Liver (tissue), 9 donors: ENCODE measurements around the gene LTO1. TPM values are rescaled to one million over a fixed set of nuclear protein-coding genes. Genes with fewer than 3 reads are reported as not detected.

Experiments used
- DNase-seq: peaks from one replicate; pipeline ENCODE4 v3.0.0-alpha.2; 2017; ENCODE audit warnings: low spot score
- H3K27ac ChIP-seq, 2 donors: one replicate each; pipeline ENCODE4 v1.7.0; 2013; ENCODE audit warnings: inconsistent platforms in 2 of 2, low read length in 2 of 2, control low read depth in 1 of 2, low read depth in 1 of 2, mild to moderate bottlenecking in 1 of 2
- H3K27me3 ChIP-seq, 4 donors: one replicate each; pipeline versions ENCODE4 v1.6.1 to v1.7.0; 2013; ENCODE audit warnings: low read length in 3 of 4, inconsistent platforms in 1 of 4, mild to moderate bottlenecking in 1 of 4, moderate library complexity in 1 of 4; ENCODE audit not compliant: control insufficient read depth in 4 of 4, insufficient read depth in 4 of 4
- H3K36me3 ChIP-seq, 4 donors: one replicate each; pipeline versions ENCODE4 v1.6.1 to v1.7.0; 2013; ENCODE audit warnings: low read length in 3 of 4, mild to moderate bottlenecking in 3 of 4, low read depth in 1 of 4, moderate library complexity in 1 of 4; ENCODE audit not compliant: control insufficient read depth in 4 of 4, insufficient read depth in 3 of 4
- H3K4me1 ChIP-seq, 4 donors: one replicate each; pipeline versions ENCODE4 v1.6.1 to v1.7.0; 2013; ENCODE audit warnings: low read length in 3 of 4, mild to moderate bottlenecking in 3 of 4, moderate library complexity in 1 of 4; ENCODE audit not compliant: control insufficient read depth in 4 of 4, insufficient read depth in 4 of 4
- H3K4me3 ChIP-seq, 3 donors: one replicate each; pipeline versions ENCODE4 v1.6.1 to v1.7.0; 2013; ENCODE audit warnings: low read length in 3 of 3, control low read depth in 1 of 3, low read depth in 1 of 3, mild to moderate bottlenecking in 1 of 3
- H3K9ac ChIP-seq, 2 donors: one replicate each; pipeline ENCODE4 v1.7.0; 2013; ENCODE audit warnings: low read length in 2 of 2, mild to moderate bottlenecking in 2 of 2, moderate library complexity in 2 of 2, control low read depth in 1 of 2, low read depth in 1 of 2
- H3K9me3 ChIP-seq, 4 donors: one replicate each; pipeline versions ENCODE4 v1.6.1 to v1.7.0; 2013; ENCODE audit warnings: low read length in 3 of 4; ENCODE audit not compliant: control insufficient read depth in 4 of 4
- ATF3 ChIP-seq: IDR thresholded peaks from 2 replicates; pipeline ENCODE4 v1.6.1; 2016; ENCODE audit warnings: antibody characterized with exemption
- CTCF ChIP-seq: fragments of 150-350 bp; IDR thresholded peaks from 2 replicates; pipeline ENCODE4 v1.5.1; 2017; ENCODE audit warnings: improper control_type of control experiment, low read depth, low read length; ENCODE audit not compliant: missing input control
- FOXA1 ChIP-seq: IDR thresholded peaks from 2 replicates; pipeline ENCODE4 v1.6.1; 2016; ENCODE audit warnings: antibody characterized with exemption
- FOXA2 ChIP-seq: IDR thresholded peaks from 2 replicates; pipeline ENCODE4 v1.6.1; 2016; ENCODE audit warnings: antibody characterized with exemption
- GABPA ChIP-seq, 2 donors: IDR thresholded peaks in 1 of 2; conservative IDR thresholded peaks in 1 of 2; 2 replicates each; pipeline ENCODE4 v1.6.1; 2016; ENCODE audit warnings: antibody characterized with exemption in 2 of 2, mild to moderate bottlenecking in 1 of 2, moderate library complexity in 1 of 2
- HNF4A ChIP-seq, 2 donors: conservative IDR thresholded peaks; 2 replicates each; pipeline ENCODE4 v1.6.1; 2016; ENCODE audit warnings: antibody characterized with exemption in 2 of 2, mild to moderate bottlenecking in 2 of 2
- HNF4G ChIP-seq: IDR thresholded peaks from 2 replicates; pipeline ENCODE4 v1.6.1; 2016; ENCODE audit warnings: antibody characterized with exemption
- JUND ChIP-seq, 2 donors: IDR thresholded peaks; 2 replicates each; pipeline ENCODE4 v1.6.1; 2016; ENCODE audit warnings: antibody characterized with exemption in 2 of 2
- MAX ChIP-seq: IDR thresholded peaks from 2 replicates; pipeline ENCODE4 v1.6.1; 2016; ENCODE audit warnings: antibody characterized with exemption
- NR2F2 ChIP-seq: IDR thresholded peaks from 2 replicates; pipeline ENCODE4 v1.6.1; 2016; ENCODE audit warnings: antibody characterized with exemption
- RAD21 ChIP-seq, 2 donors: IDR thresholded peaks; 2 replicates each; pipeline ENCODE4 v1.6.1; 2016; ENCODE audit warnings: antibody characterized with exemption in 2 of 2, mild to moderate bottlenecking in 2 of 2
- REST ChIP-seq: IDR thresholded peaks from 2 replicates; pipeline ENCODE4 v1.6.1; 2016; ENCODE audit warnings: antibody characterized with exemption, mild to moderate bottlenecking
- RXRA ChIP-seq, 2 donors: IDR thresholded peaks; 2 replicates each; pipeline ENCODE4 v1.6.1; 2017 to 2018; ENCODE audit warnings: antibody characterized with exemption in 2 of 2, mild to moderate bottlenecking in 1 of 2
- SP1 ChIP-seq: IDR thresholded peaks from 2 replicates; pipeline ENCODE4 v1.6.1; 2018; ENCODE audit warnings: antibody characterized with exemption, mild to moderate bottlenecking
- TAF1 ChIP-seq: conservative IDR thresholded peaks from 2 replicates; pipeline ENCODE4 v1.6.1; 2016; ENCODE audit warnings: antibody characterized with exemption, mild to moderate bottlenecking
- YY1 ChIP-seq: IDR thresholded peaks from 2 replicates; pipeline ENCODE4 v1.6.1; 2016; ENCODE audit warnings: antibody characterized with exemption, mild to moderate bottlenecking
- ZBTB33 ChIP-seq: IDR thresholded peaks from 2 replicates; pipeline ENCODE4 v1.6.1; 2016; ENCODE audit warnings: antibody characterized with exemption
- whole genome bisulfite sequencing: extraction: QIAGEN DNeasy Blood & Tissue Kit; methylation state at CpG from one replicate; pipeline ENCODE4 v1.1.7; 2013; 5-methylcytosine and 5-hydroxymethylcytosine counted together
- polyA plus RNA-seq, 2 donors: library from polyadenylated mRNA; stranded (reverse) in 1 of 2; unstranded in 1 of 2; fragments of 200-250 nt in 1 of 2; fragments of >200 nt in 1 of 2; fragmentation: Nextera tagmentation in 1 of 2; extraction: Ambion mirVana in 1 of 2; gene quantifications; one replicate each; pipeline versions ENCODE4 v1.2.1 to v1.2.3, GENCODE V29; 2013 to 2015
- total RNA-seq, 2 donors: library from RNA; depleted of rRNA; stranded (reverse); fragments of >200 nt; gene quantifications; one replicate each; pipeline ENCODE4 v1.2.3, GENCODE V29; 2014
- donor health status: healthy.
- donor health status: healthy.
- donor health status: healthy.
- donor health status: healthy.
- donor health status: healthy.

Gene LTO1
- total and polyA plus RNA-seq, 4 donors: 4.9 to 12.3 (median 7.3) TPM

- Histone ChIP-seq H3K4me1 (peaks cover 0 to 6% (median 4%) of the 10 kb centered on the region in 4 donors), H3K9me3 (no peaks in the 10 kb centered on the region), H3K27ac (no peak overlapping the region), H3K36me3 (peaks cover 17 to 49% (median 43%) of the 10 kb centered on the region in 4 donors), H3K9ac (no peak overlapping the region), H3K4me3 (no peak overlapping the region), H3K27me3 (no peaks in the 10 kb centered on the region)
- no peak for TF ChIP-seq GABPA (IDR thresholded peaks at IDR 0.05 in 1 of 2, conservative IDR thresholded peaks at IDR 0.05 in 1 of 2)
- no peak for TF ChIP-seq ZBTB33
- TF ChIP-seq HNF4A (conservative IDR thresholded peaks at IDR 0.05): no peak
- no peak for TF ChIP-seq CTCF
- TF ChIP-seq FOXA1: no peak
- WGBS: 89% methylated on average over 23 of the region's 23 CpGs
- DNase-seq: no peak
These were observed 24.3 kb downstream of the LTO1 start for GRCh38 chr11:69650832-69651344.

- H3K9me3 ChIP-seq: no peaks in the 10 kb centered on the region
- no peak overlapping the region for H3K27ac ChIP-seq
- peaks cover 19 to 49% (median 44%) of the 10 kb centered on the region in 4 donors for H3K36me3 ChIP-seq
- 87% methylated on average over 24 of the region's 24 CpGs for WGBS
- TF ChIP-seq HNF4G (no peak), REST (no peak), FOXA1 (no peak), HNF4A (conservative IDR thresholded peaks at IDR 0.05) (no peak), SP1 (no peak), ATF3 (no peak), CTCF (no peak), TAF1 (no peak), RXRA (IDR thresholded peaks at IDR 0.05) (no peak), GABPA (IDR thresholded peaks at IDR 0.05 in 1 of 2, conservative IDR thresholded peaks at IDR 0.05 in 1 of 2) (no peak), YY1 (no peak), MAX (no peak), NR2F2 (no peak), JUND (IDR thresholded peaks at IDR 0.05) (no peak), RAD21 (IDR thresholded peaks at IDR 0.05) (no peak), ZBTB33 (no peak), FOXA2 (no peak)
- peaks cover 0 to 6% (median 4%) of the 10 kb centered on the region in 4 donors for H3K4me1 ChIP-seq
- DNase-seq: no peak
- H3K4me3 ChIP-seq: no peak overlapping the region
- no peak overlapping the region for H3K9ac ChIP-seq
- H3K27me3 ChIP-seq: no peaks in the 10 kb centered on the region
These were observed 24.9 kb downstream of the LTO1 start for GRCh38 chr11:69650081-69650831.
